Neural cell (in vitro differentiated cells): ENCODE measurements around the gene RGS9. TPM values are rescaled to one million over a fixed set of nuclear protein-coding genes. Genes with fewer than 3 reads are reported as not detected.

Experiments
- H2AFZ ChIP-seq: fragments of 200-600, 300-800 bp; sonication (generic), shearing (Covaris generic); 2 replicates; pipeline ENCODE4 v1.6.0; 2014; ENCODE audit warnings: low read depth, mild to moderate bottlenecking, antibody characterized with exemption, low read length, moderate library complexity
- H3F3A ChIP-seq: fragments of 200-600 bp; shearing (Covaris generic); 2 replicates; pipeline ENCODE4 v1.6.1; 2016; ENCODE audit warnings: mild to moderate bottlenecking, moderate library complexity, mixed read lengths, antibody characterized with exemption, low read length; ENCODE audit not compliant: insufficient read depth, poor library complexity, severe bottlenecking
- H3K27ac ChIP-seq: fragments of 200-600, 300-800 bp; sonication (generic), shearing (Covaris generic); 2 replicates; pipeline ENCODE4 v1.5.1; 2014; ENCODE audit warnings: mild to moderate bottlenecking, low read length, moderate library complexity
- H3K27me3 ChIP-seq: fragments of 300-800, 200-600 bp; sonication (generic), shearing (Covaris generic); 2 replicates; pipeline ENCODE4 v1.6.0; 2014; ENCODE audit warnings: mild to moderate bottlenecking, low read depth, low read length, moderate library complexity; ENCODE audit not compliant: insufficient read depth
- H3K36me3 ChIP-seq: fragments of 300-800, 200-600 bp; sonication (generic), shearing (Covaris generic); 2 replicates; pipeline ENCODE4 v1.5.1; 2014; ENCODE audit warnings: mild to moderate bottlenecking, antibody characterized with exemption, low read length, moderate library complexity; ENCODE audit not compliant: insufficient read depth
- H3K4me2 ChIP-seq: fragments of 300-800, 200-600 bp; sonication (generic), shearing (Covaris generic); 2 replicates; pipeline ENCODE4 v1.6.0; 2014; ENCODE audit warnings: mild to moderate bottlenecking, low read length
- H3K4me3 ChIP-seq: fragments of 300-800, 200-600 bp; sonication (generic), shearing (Covaris generic); 2 replicates; pipeline ENCODE4 v1.5.1; 2014; ENCODE audit warnings: mild to moderate bottlenecking, low read length, moderate library complexity
- H3K79me2 ChIP-seq: fragments of 200-600 bp; shearing (Covaris generic); replicated peaks from 2 replicates; pipeline ENCODE4 v1.6.0; 2014; ENCODE audit warnings: mild to moderate bottlenecking, low read length, moderate library complexity; ENCODE audit not compliant: insufficient read depth
- H3K9ac ChIP-seq: fragments of 300-800, 200-600 bp; sonication (generic), shearing (Covaris generic); 2 replicates; pipeline ENCODE4 v1.6.1; 2016; ENCODE audit warnings: mild to moderate bottlenecking, low read length, mixed read lengths
- H3K9me2 ChIP-seq: fragments of 200-600 bp; shearing (Covaris generic); 2 replicates; pipeline ENCODE4 v1.6.1; 2016; ENCODE audit warnings: mild to moderate bottlenecking, low read length, mixed read lengths; ENCODE audit not compliant: insufficient read depth
- H3K9me3 ChIP-seq: fragments of 200-600, 300-800 bp; sonication (generic), shearing (Covaris generic); 2 replicates; pipeline ENCODE4 v1.6.1; 2016; ENCODE audit warnings: mild to moderate bottlenecking, mixed run types, low read length, moderate library complexity, mixed read lengths
- H4K20me1 ChIP-seq: fragments of 200-600 bp; shearing (Covaris generic); 2 replicates; pipeline ENCODE4 v1.6.1; 2016; ENCODE audit warnings: mild to moderate bottlenecking, mixed run types; ENCODE audit not compliant: insufficient read depth
- EP300 ChIP-seq: fragments of 450-650 bp; conservative IDR thresholded peaks from 2 replicates; pipeline ENCODE4 v1.6.1; 2014; ENCODE audit warnings: antibody characterized with exemption, mild to moderate bottlenecking, moderate library complexity; ENCODE audit not compliant: poor library complexity, severe bottlenecking
- EZH2 ChIP-seq: fragments of 200-600, 300-800 bp; shearing (Covaris generic), sonication (generic); IDR thresholded peaks from 2 replicates; pipeline ENCODE4 v1.6.1; 2014; ENCODE audit warnings: antibody characterized with exemption, low read length, borderline replicate concordance, mild to moderate bottlenecking; ENCODE audit not compliant: insufficient read depth, poor library complexity, severe bottlenecking
- MXI1 ChIP-seq: fragments of 450-650 bp; conservative IDR thresholded peaks from 2 replicates; pipeline ENCODE4 v1.6.1; 2014; ENCODE audit warnings: antibody characterized with exemption, mild to moderate bottlenecking; ENCODE audit not compliant: poor library complexity, severe bottlenecking
- POLR2AphosphoS5 ChIP-seq: IDR thresholded peaks from 2 replicates; pipeline ENCODE4 v1.6.1; 2012
- RAD21 ChIP-seq: fragments of 450-650 bp; conservative IDR thresholded peaks from 2 replicates; pipeline ENCODE4 v1.6.1; 2014; ENCODE audit warnings: antibody characterized with exemption, mild to moderate bottlenecking, moderate library complexity
- SMC3 ChIP-seq: fragments of 450-650 bp; conservative IDR thresholded peaks from 2 replicates; pipeline ENCODE4 v1.6.1; 2014; ENCODE audit warnings: antibody characterized with exemption, mild to moderate bottlenecking, moderate library complexity; ENCODE audit not compliant: poor library complexity
- TAF1 ChIP-seq: IDR thresholded peaks from 2 replicates; pipeline ENCODE4 v1.6.1; 2012; ENCODE audit warnings: low read depth
- polyA plus RNA-seq: library from polyadenylated mRNA; depleted of rRNA; stranded (reverse); fragments of >200 nt; gene quantifications from 2 replicates; pipeline ENCODE4 v1.2.3, GENCODE V29; 2014
- TF ChIP-seq, protein P1 (sequence below): fragments of 450-650 bp; IDR thresholded peaks from 2 replicates; pipeline ENCODE4 v1.5.1; 2014; ENCODE audit warnings: antibody characterized with exemption, mild to moderate bottlenecking, moderate library complexity; ENCODE audit not compliant: poor library complexity, severe bottlenecking
- TF ChIP-seq, protein P2 (sequence below): IDR thresholded peaks from 2 replicates; pipeline ENCODE4 v1.6.1; 2012; ENCODE audit warnings: borderline replicate concordance

Gene RGS9
- polyA plus RNA-seq, 1 donor from 2014 or later, result 6.8 TPM

DNA sequence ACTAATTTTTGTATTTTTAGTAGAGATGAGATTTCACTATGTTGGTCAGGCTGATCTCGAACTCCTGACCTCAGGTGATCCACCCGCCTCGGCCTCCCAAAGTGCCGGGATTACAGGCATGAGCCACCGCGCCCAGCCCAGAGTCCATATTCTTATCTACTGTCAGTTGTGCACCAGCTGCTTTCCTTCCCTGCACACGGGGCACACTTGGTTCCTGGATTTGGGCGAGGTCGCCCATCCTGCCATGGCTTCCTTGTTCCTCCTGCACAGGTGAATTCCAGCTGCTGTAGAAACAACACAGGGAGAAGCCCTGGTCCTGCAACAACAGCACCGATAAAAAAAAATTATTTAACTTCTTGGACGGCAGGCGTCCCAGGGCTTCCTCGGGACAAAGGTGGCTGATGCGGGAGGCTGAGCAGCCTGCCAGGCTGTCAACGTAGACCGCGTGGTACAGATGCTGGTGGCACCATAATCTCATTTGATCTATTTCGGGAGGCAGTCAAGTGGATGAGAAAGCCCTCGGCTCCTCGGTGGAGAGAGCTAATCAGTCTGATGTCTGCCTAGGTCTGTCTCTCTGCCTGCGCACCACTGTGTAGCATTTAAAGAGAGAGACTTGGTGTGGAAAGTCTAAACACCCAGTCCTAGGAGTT lies 19.1 kb downstream of the RGS9 start:
- Histone ChIP-seq H3K9ac (no peak overlapping the region), H4K20me1 (no peaks in the 10 kb centered on the region), H3K79me2 (no peaks in the 10 kb centered on the region), H3K27me3 (no peaks in the 10 kb centered on the region), H2AFZ (no peak overlapping the region), H3K9me2 (no peaks in the 10 kb centered on the region), H3K27ac (no peak overlapping the region), H3K36me3 (no peaks in the 10 kb centered on the region), H3K9me3 (no peaks in the 10 kb centered on the region), H3K4me2 (no peak overlapping the region), H3F3A (no peaks in the 10 kb centered on the region), H3K4me3 (no peak overlapping the region)
- no peak for TF ChIP-seq TAF1
- TF ChIP-seq EZH2, result no peak
- TF ChIP-seq SMC3, result no peak
- TF ChIP-seq, protein P1, sequence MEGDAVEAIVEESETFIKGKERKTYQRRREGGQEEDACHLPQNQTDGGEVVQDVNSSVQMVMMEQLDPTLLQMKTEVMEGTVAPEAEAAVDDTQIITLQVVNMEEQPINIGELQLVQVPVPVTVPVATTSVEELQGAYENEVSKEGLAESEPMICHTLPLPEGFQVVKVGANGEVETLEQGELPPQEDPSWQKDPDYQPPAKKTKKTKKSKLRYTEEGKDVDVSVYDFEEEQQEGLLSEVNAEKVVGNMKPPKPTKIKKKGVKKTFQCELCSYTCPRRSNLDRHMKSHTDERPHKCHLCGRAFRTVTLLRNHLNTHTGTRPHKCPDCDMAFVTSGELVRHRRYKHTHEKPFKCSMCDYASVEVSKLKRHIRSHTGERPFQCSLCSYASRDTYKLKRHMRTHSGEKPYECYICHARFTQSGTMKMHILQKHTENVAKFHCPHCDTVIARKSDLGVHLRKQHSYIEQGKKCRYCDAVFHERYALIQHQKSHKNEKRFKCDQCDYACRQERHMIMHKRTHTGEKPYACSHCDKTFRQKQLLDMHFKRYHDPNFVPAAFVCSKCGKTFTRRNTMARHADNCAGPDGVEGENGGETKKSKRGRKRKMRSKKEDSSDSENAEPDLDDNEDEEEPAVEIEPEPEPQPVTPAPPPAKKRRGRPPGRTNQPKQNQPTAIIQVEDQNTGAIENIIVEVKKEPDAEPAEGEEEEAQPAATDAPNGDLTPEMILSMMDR, result no peak
- no peak for TF ChIP-seq RAD21
- no peak for TF ChIP-seq EP300
- no peak for TF ChIP-seq MXI1
- TF ChIP-seq, protein P2, sequence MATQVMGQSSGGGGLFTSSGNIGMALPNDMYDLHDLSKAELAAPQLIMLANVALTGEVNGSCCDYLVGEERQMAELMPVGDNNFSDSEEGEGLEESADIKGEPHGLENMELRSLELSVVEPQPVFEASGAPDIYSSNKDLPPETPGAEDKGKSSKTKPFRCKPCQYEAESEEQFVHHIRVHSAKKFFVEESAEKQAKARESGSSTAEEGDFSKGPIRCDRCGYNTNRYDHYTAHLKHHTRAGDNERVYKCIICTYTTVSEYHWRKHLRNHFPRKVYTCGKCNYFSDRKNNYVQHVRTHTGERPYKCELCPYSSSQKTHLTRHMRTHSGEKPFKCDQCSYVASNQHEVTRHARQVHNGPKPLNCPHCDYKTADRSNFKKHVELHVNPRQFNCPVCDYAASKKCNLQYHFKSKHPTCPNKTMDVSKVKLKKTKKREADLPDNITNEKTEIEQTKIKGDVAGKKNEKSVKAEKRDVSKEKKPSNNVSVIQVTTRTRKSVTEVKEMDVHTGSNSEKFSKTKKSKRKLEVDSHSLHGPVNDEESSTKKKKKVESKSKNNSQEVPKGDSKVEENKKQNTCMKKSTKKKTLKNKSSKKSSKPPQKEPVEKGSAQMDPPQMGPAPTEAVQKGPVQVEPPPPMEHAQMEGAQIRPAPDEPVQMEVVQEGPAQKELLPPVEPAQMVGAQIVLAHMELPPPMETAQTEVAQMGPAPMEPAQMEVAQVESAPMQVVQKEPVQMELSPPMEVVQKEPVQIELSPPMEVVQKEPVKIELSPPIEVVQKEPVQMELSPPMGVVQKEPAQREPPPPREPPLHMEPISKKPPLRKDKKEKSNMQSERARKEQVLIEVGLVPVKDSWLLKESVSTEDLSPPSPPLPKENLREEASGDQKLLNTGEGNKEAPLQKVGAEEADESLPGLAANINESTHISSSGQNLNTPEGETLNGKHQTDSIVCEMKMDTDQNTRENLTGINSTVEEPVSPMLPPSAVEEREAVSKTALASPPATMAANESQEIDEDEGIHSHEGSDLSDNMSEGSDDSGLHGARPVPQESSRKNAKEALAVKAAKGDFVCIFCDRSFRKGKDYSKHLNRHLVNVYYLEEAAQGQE, result no peak
- no peak for TF ChIP-seq POLR2AphosphoS5

DNA sequence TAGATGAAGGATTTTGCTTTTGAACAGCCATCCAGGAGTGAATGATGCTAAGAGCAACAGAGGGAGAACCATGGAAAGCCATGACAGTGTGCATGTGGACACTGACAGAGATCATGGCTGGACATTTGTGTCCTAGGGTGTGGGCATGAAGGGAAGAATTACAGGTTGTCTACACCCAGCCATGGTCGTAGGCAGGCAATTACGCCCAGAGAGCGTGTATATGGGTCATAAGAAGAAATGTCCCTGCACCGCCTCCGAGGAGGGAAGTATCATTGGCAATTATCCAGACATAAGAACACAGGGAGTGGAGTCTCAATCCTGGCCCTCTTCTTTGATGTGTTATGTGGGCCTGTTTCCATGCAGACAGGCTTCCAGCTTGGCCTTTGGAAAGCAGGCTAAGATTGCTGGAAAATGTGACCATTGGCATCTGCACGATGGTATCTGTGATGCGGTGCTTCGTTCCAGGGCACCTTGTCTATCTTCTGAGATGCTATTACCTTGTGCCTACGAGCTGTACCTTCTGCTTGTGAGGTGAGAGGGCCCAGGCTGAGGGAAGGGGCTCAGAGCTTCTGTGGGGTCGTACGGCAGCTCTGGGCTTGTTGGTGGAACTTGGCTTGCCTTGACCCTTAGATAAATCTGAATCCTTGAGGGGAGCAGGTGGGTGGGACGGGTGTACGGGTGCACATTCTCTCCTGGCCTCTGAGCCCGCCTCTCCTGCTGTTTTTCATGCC lies 19.8 kb downstream of the RGS9 start:
- Histone ChIP-seq H3K36me3 (no peaks in the 10 kb centered on the region), H3K27ac (no peak overlapping the region), H3K9ac (no peak overlapping the region), H3K79me2 (no peaks in the 10 kb centered on the region), H2AFZ (no peak overlapping the region), H4K20me1 (no peaks in the 10 kb centered on the region), H3K9me3 (no peaks in the 10 kb centered on the region), H3K4me2 (no peak overlapping the region), H3K27me3 (no peaks in the 10 kb centered on the region), H3F3A (no peaks in the 10 kb centered on the region), H3K9me2 (no peaks in the 10 kb centered on the region), H3K4me3 (no peak overlapping the region)
- TF ChIP-seq, protein P2, result no peak
- TF ChIP-seq EZH2 (no peak), POLR2AphosphoS5 (no peak), SMC3 (no peak), TAF1 (no peak), EP300 (no peak), MXI1 (no peak), RAD21 (no peak)
- TF ChIP-seq, protein P1, result no peak
